HepG2 (cell line): ENCODE results near the gene TSNAXIP1. TPM values are rescaled to one million over a fixed set of nuclear protein-coding genes. Genes with fewer than 3 reads are reported as not detected.

Experiments
- AGO1 ChIP-seq: fragments of 200-400 bp; formaldehyde crosslinking; IDR thresholded peaks from 2 replicates; pipeline ENCODE4 v1.6.1; 2017; ENCODE audit warnings: mild to moderate bottlenecking, low read depth, low read length, moderate library complexity; ENCODE audit not compliant: poor library complexity, severe bottlenecking
- FOXA1 ChIP-seq, 2 experiments: fragments of 450-650 bp in 1 of 2; sonication (generic) in 1 of 2; formaldehyde crosslinking in 1 of 2; IDR thresholded peaks; 2 replicates each; pipeline versions ENCODE4 v1.4.0 to v1.6.1; 2016 to 2020; ENCODE audit warnings: missing genetic modification reagents in 1 of 2
- FOXP4 ChIP-seq: sonication (generic); formaldehyde crosslinking; IDR thresholded peaks from 2 replicates; pipeline ENCODE4 v1.4.0; 2020; ENCODE audit warnings: missing genetic modification reagents
- GATAD1 ChIP-seq: IDR thresholded peaks from 2 replicates; pipeline ENCODE4 v1.6.1; 2016; ENCODE audit warnings: missing genetic modification reagents, missing compliant biosample characterization
- GLI4 ChIP-seq: sonication (generic); formaldehyde crosslinking; IDR thresholded peaks from 2 replicates; pipeline ENCODE4 v1.5.1; 2020; ENCODE audit warnings: missing genetic modification reagents, mild to moderate bottlenecking, moderate library complexity, borderline replicate concordance
- GRHL1 ChIP-seq: sonication (generic); formaldehyde crosslinking; conservative IDR thresholded peaks from 2 replicates; pipeline ENCODE4 v1.8.0; 2022; ENCODE audit warnings: missing genetic modification reagents
- HOXA3 ChIP-seq: sonication (generic); formaldehyde crosslinking; IDR thresholded peaks from 2 replicates; pipeline ENCODE4 v1.5.0; 2020; ENCODE audit warnings: missing genetic modification reagents
- MYC ChIP-seq: sonication (generic); formaldehyde crosslinking; IDR thresholded peaks from 2 replicates; pipeline ENCODE4 v1.9.0; 2021; ENCODE audit warnings: missing genetic modification reagents, borderline replicate concordance
- NFYB ChIP-seq: sonication (generic); formaldehyde crosslinking; IDR thresholded peaks from 2 replicates; pipeline ENCODE4 v1.4.0; 2020; ENCODE audit warnings: missing genetic modification reagents
- SOX6 ChIP-seq, 2 experiments: fragments of 450-650 bp in 1 of 2; sonication (generic) in 1 of 2; formaldehyde crosslinking in 1 of 2; IDR thresholded peaks; 2 replicates each; pipeline versions ENCODE4 v1.4.0 to v1.6.1; 2017 to 2020; ENCODE audit warnings: antibody characterized with exemption in 1 of 2, mild to moderate bottlenecking in 1 of 2, missing genetic modification reagents in 1 of 2
- USF2 ChIP-seq, 2 experiments: sonication (generic) in 1 of 2; formaldehyde crosslinking in 1 of 2; IDR thresholded peaks; 2 replicates each; pipeline versions ENCODE4 v1.5.1 to v1.6.1; 2011 to 2020; ENCODE audit warnings: borderline replicate concordance in 1 of 2, low read depth in 1 of 2, low read length in 1 of 2, mild to moderate bottlenecking in 1 of 2, missing genetic modification reagents in 1 of 2, moderate library complexity in 1 of 2
- ZBTB14 ChIP-seq: sonication (generic); formaldehyde crosslinking; IDR thresholded peaks from 2 replicates; pipeline ENCODE4 v1.4.0; 2020; ENCODE audit warnings: missing genetic modification reagents
- ZFP82 ChIP-seq: sonication (generic); formaldehyde crosslinking; IDR thresholded peaks from 2 replicates; pipeline ENCODE4 v1.5.1; 2020; ENCODE audit warnings: mild to moderate bottlenecking, missing genetic modification reagents, borderline replicate concordance
- ZKSCAN5 ChIP-seq: sonication (generic); formaldehyde crosslinking; IDR thresholded peaks from 2 replicates; pipeline ENCODE4 v1.5.1; 2020; ENCODE audit warnings: mild to moderate bottlenecking, missing genetic modification reagents
- ZNF251 ChIP-seq: sonication (generic); formaldehyde crosslinking; IDR thresholded peaks from 2 replicates; pipeline ENCODE4 v1.9.0; 2021; ENCODE audit warnings: mild to moderate bottlenecking, missing genetic modification reagents
- ZNF256 ChIP-seq: sonication (generic); formaldehyde crosslinking; conservative IDR thresholded peaks from 2 replicates; pipeline ENCODE4 v1.4.0; 2020; ENCODE audit warnings: missing genetic modification reagents
- ZNF331 ChIP-seq: sonication (generic); formaldehyde crosslinking; IDR thresholded peaks from 2 replicates; pipeline ENCODE4 v1.4.0; 2020; ENCODE audit warnings: missing genetic modification reagents
- ZNF431 ChIP-seq: sonication (generic); formaldehyde crosslinking; IDR thresholded peaks from 2 replicates; pipeline ENCODE4 v1.9.0; 2022; ENCODE audit warnings: missing genetic modification reagents, low read depth, mild to moderate bottlenecking, borderline replicate concordance
- ZNF552 ChIP-seq: sonication (generic); formaldehyde crosslinking; IDR thresholded peaks from 2 replicates; pipeline ENCODE4 v1.9.0; 2022; ENCODE audit warnings: missing genetic modification reagents, mild to moderate bottlenecking, borderline replicate concordance
- ZNF605 ChIP-seq: sonication (generic); formaldehyde crosslinking; IDR thresholded peaks from 2 replicates; pipeline ENCODE4 v1.8.0; 2022; ENCODE audit warnings: mild to moderate bottlenecking, missing genetic modification reagents
- ZSCAN31 ChIP-seq: sonication (generic); formaldehyde crosslinking; IDR thresholded peaks from 2 replicates; pipeline ENCODE4 v1.5.0; 2020; ENCODE audit warnings: low read depth, mild to moderate bottlenecking, missing genetic modification reagents
- polyA plus RNA-seq, 8 experiments: library from polyadenylated mRNA; depleted of rRNA in 3 of 8; stranded (reverse) in 7 of 8; unstranded in 1 of 8; fragments of >200 nt; fragmentation: Illumina TruSeq in 4 of 8; extraction: Trizol in 4 of 8; gene quantifications; 2 replicates each; pipeline versions ENCODE4 v1.2.1 to v1.2.3, GENCODE V29; 2011 to 2016; ENCODE audit warnings: low read depth in 4 of 8, missing spikeins in 1 of 8, mixed read lengths in 1 of 8; ENCODE audit not compliant: insufficient read depth in 1 of 8
- total RNA-seq, 5 experiments: library from RNA; depleted of rRNA; stranded (reverse); fragments of >200 nt; fragmentation: Illumina TruSeq; extraction: Trizol; gene quantifications; 2 replicates each; pipeline ENCODE4 v1.2.3, GENCODE V29; 2016; ENCODE audit warnings: low read depth in 1 of 5

Gene TSNAXIP1
- total and polyA plus RNA-seq, 2 of the 13 experiments (the other 11 are each of a cell fraction or from before 2014, with no cell fraction given), result 0.37 to 0.86 TPM

- no peak for TF ChIP-seq ZBTB14 (CRISPR knock-in tag)
- TF ChIP-seq AGO1, result no peak
- no peak for TF ChIP-seq GRHL1 (CRISPR knock-in tag)
- no peak for TF ChIP-seq ZNF251 (CRISPR knock-in tag)
- TF ChIP-seq ZNF331 (CRISPR knock-in tag), result no peak
- no peak for TF ChIP-seq MYC (CRISPR knock-in tag)
- no peak for TF ChIP-seq ZKSCAN5 (CRISPR knock-in tag)
- no peak for TF ChIP-seq FOXA1 (IDR thresholded peaks at IDR 0.05)
- TF ChIP-seq FOXA1 (CRISPR knock-in tag; IDR thresholded peaks at IDR 0.05), result peak; percentile 71
- no peak for TF ChIP-seq NFYB
- no peak for TF ChIP-seq GLI4 (CRISPR knock-in tag)
- TF ChIP-seq GATAD1 (CRISPR knock-in tag), result no peak; the same call in 1 of the 2 replicates
- TF ChIP-seq SOX6 (IDR thresholded peaks at IDR 0.05), result no peak
- peak; percentile 33; the same call in 1 of the 2 replicates for TF ChIP-seq SOX6 (CRISPR knock-in tag; IDR thresholded peaks at IDR 0.05)
- TF ChIP-seq ZSCAN31 (CRISPR knock-in tag), result no peak
- 0 out of 2 replicates have a peak, but pooled peaks have one; percentile 14 for TF ChIP-seq FOXP4 (CRISPR knock-in tag)
- no peak for TF ChIP-seq ZNF256 (CRISPR knock-in tag)
- peak; percentile 59; the same call in 1 of the 2 replicates for TF ChIP-seq USF2 (IDR thresholded peaks at IDR 0.05; ENCODE audit: low read depth, low read length)
- TF ChIP-seq USF2 (CRISPR knock-in tag; IDR thresholded peaks at IDR 0.05; ENCODE audit: borderline replicate concordance), result peak; percentile 68; the same call in 1 of the 2 replicates
- no peak for TF ChIP-seq ZNF431 (CRISPR knock-in tag)
- no peak for TF ChIP-seq ZNF552 (CRISPR knock-in tag)
- TF ChIP-seq ZFP82 (CRISPR knock-in tag), result no peak
- TF ChIP-seq HOXA3 (CRISPR knock-in tag), result no peak
- no peak for TF ChIP-seq ZNF605 (CRISPR knock-in tag)
Measured at GRCh38 chr16:67804853-67805542, 1.7 kb upstream of the TSNAXIP1 start (continued).
